HG03064 (cell line): ENCODE results near the gene LCE3B.
"Not testable (repeated sequence)": the region's sequence is repeated elsewhere in the genome, so short reads cannot be mapped to it uniquely, and the experiment has no call there.

ENCODE experiments used
- ATAC-seq: cut with Tn5 transposase; IDR thresholded peaks from one replicate; pipeline ENCODE4 v1.9.1; 2021; ENCODE audit warnings: low read depth; ENCODE audit not compliant: unreplicated experiment

The LCE3B gene, protein sequence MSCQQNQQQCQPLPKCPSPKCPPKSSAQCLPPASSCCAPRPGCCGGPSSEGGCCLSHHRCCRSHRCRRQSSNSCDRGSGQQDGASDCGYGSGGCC

DNA sequence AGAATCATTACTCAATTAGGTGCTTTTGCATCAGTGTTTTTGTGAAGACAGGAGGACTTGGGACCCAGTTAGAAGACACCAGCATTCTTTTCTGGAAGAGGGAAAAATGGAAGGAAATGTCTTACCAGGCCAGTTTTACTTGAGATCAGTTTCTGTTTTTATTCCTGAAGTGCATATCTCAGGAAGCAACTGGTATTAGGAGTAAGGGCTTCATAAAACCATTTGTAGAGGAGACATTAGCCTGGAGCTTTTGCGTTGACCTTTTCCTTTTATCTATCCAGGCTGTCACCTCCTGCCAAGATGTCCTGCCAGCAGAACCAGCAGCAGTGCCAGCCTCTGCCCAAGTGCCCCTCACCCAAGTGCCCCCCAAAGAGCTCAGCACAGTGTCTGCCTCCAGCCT lies at the start of gene LCE3B:
TSS of gene LCE3B (plus strand) at position 301 of the 400 bp plus-strand sequence. CDS start at position 301, 0 bp downstream.
- no peak for ATAC-seq

DNA sequence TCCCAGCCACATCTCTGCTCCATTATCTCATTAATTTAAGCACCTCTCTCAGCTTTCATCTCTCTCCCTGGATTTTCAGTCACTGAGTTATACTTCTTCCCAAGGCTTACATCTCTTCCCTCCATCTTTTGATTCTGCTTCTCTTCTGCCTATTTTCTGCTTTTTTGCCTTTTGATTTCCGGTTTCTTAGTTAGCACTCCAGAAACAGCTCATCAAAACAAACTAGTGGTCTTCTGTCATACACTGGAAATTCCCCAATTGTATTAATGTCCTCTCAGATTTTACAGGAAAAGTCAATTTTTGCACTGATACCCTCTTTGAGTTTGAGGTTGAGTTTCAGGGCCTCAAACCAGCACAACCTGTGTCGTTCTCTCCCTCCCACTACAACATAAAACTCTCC lies 48.5 kb upstream of the LCE3B start:
- ATAC-seq, result no peak

DNA sequence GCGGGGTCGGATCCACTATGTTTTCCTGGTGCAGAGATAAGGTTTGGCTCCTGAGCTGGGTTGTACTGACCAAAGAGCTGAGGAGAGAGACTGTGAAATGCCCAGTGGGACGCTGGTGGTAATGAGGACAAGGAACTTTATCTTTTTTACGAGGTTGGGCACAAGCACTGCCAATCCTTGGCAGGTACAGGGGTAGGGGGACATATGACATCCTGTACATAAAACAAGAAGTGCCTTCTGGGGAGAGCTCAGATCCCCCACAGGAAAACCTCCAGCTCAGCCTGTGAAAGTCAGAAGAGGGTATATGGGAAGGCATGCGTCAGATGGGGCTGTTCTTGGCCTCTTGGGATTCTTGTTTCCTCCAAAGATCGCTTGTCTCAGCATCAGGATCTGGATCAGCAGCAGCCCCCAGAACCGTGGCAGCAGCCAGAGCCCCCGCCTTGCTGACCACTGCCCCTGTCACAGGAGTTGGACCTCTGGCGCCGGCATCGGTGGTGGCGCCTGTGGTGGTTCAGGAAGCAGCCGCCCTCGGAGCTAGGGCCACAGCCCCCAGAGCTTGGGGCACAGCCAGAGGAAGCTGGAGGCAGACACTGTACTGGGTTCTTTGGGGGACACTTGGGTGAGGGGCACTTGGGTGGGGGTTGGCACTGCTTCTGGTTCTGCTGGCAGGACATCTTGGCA lies 47.9 kb upstream of the LCE3B start:
- no peak for ATAC-seq

DNA sequence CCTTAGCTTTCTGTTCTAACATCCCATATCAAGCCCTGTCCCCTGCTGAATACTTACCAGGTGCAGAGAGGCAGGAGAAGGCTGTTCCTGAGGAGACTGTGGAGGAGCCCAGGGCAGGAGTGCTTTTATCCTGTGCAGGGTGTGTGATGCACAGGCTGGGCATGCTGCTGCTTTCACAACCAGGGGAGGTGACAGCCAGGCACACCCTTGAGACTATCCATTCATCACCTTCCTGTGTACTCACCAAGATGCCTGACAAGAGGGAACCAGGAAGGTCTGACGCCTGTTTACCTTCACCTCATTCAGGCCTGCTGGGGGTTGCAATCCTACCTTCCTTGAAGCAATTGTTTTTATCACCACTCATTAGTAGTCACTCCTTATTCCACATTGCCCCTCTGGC lies 46.9 kb upstream of the LCE3B start, which contains the start of gene LCE3E:
TSS of gene LCE3E (minus strand) at position 100 of the 400 bp plus-strand sequence. CDS start 572 bp downstream, outside the sequence.
- no peak for ATAC-seq

- no peak for ATAC-seq
Observed at GRCh38 chr1:152577168-152577567, 36.4 kb upstream of the LCE3B start.

- not testable (repeated sequence) for ATAC-seq
Observed at GRCh38 chr1:152579526-152579925, 34.1 kb upstream of the LCE3B start.

GRCh38 chr1:152580433-152580832 lies 33.2 kb upstream of the LCE3B start, which contains the start of gene LCE3D:
Gene LCE3D (minus strand): TSS chr1:152580516. CDS start chr1:152579936, 580 bp downstream.
- ATAC-seq, result no peak

GRCh38 chr1:152582647-152583046 lies 31.0 kb upstream of the LCE3B start:
- ATAC-seq, result no peak

GRCh38 chr1:152585586-152585985 lies 28.0 kb upstream of the LCE3B start:
- ATAC-seq, result no peak

- no peak for ATAC-seq
Observed at GRCh38 chr1:152596986-152597385, 16.6 kb upstream of the LCE3B start.

DNA sequence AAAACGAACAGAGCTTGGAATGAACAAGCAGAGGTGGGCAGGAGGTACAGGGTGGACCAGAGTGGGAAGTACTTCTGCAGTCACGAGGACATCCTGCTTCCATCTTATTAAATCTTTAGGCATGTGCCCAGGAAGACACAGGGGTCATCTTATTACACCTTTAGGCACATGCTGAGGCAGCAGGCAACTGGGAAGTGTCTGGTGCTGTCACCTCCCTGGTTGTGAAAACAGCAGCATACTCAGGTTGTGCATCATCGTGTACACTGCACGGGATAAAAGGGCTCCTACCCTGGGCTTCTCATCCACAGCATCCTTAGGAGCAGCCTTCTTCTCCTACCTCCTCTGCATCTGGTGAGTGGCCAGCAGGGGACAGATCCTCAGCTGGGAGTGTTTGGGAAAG lies 13.7 kb upstream of the LCE3B start, which contains the start of gene LCE3C:
TSS of gene LCE3C (plus strand) at position 301 of the 400 bp plus-strand sequence. CDS start 498 bp downstream, outside the sequence.
- no peak for ATAC-seq

GRCh38 chr1:152621993-152622392 lies 8.4 kb downstream of the LCE3B start:
- ATAC-seq, result no peak

- ATAC-seq, result no peak
Observed at GRCh38 chr1:152622803-152623202, 9.2 kb downstream of the LCE3B start, which contains the start of gene LCE3A. Gene LCE3A (minus strand): TSS chr1:152623103. CDS start chr1:152623103, 0 bp downstream.

DNA sequence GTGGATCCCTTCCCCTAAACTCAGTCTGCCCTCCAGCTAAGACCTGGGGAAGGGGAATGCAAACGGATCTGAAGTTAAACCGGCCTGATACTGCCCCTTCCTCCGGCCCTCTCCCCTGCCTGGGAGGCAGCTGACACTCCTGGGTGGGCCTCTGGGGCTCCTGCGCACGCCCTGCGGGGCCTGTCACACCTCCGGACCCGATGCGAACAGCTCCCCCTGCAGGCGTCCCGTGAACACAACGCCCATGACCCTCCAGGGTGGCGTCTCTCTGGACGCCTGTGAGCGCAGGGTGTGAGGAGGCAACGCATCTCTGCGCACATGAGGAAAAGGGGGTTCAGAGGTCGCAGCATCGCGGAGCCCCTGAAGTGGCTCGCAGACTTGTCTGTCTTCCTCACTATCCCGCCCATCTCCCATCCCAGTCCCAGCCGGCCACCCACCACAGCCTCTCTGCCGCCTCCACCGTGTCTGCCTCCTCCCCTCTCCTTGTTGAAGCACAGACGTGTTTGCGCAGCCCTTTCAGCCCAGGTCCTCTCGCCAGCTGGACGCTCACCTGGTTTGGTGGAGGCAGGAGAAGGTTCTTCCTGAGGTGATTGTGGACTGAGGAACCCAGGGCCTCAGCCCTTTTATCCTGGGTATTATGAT lies 9.7 kb downstream of the LCE3B start:
- ATAC-seq, result no peak

DNA sequence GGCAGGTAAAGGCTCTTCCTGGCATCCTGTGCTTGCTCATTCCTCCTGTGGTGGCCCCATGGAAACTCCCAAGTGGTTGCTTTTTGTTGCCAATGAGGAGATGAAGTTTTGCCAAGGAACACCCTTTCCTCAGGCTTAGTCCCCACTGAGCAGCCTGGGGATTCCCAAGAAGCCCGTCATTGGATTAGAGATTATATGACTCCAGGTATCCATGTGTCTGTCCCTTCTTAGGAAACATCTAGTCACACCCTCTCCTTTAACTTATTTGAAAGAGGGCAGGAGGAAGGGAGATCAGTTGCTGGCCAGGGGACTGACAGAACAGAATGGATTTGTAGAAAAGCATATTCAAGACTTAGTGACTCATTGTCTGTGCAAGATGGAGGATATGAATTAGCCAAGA lies 13.1 kb downstream of the LCE3B start:
- ATAC-seq, result no peak

DNA sequence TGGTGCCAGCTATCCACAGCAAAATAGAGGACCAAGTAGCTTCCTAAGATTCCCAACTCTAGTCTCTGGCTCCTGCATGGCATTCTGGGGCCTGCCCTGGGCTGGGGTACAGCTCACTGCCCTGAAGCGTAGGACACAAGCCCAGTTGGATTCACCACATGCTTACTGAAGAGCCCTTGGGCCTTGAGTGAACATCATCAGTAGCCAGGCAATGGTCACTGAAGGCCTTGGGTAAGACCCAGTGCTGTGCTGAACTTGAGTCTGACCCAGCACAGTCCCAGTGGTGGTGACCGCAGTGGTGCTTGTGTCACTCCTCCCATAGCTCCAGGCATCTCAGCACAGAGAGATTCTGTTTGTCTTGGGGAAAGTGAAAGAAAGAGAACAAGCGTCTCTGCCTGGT lies 17.0 kb downstream of the LCE3B start:
- no peak for ATAC-seq

GRCh38 chr1:152640351-152640750 lies 26.7 kb downstream of the LCE3B start:
- no peak for ATAC-seq

- no peak for ATAC-seq
Observed at GRCh38 chr1:152643945-152644344, 30.3 kb downstream of the LCE3B start.

DNA sequence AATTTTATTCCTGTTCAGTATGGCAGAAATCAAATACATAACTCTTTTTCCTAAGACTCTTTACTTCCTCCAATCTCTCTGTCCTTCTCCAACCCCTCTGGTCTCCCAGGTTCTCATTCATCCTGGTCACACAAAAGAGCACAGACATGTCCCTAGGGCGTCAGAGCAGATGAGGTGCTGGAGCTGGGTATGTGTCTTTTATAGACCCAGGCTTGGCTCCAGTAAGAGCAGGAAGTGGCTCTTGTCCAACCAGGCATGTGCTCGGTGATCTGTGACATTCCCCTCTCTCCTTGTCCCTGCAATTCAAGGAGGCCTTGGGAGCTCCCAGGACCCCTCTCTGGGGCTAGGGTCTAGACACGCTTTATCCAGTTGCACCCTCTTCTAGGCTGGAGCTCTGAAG lies 31.5 kb downstream of the LCE3B start:
- no peak for ATAC-seq

- ATAC-seq, result no peak
Observed at GRCh38 chr1:152646656-152647055, 33.0 kb downstream of the LCE3B start.

- no peak for ATAC-seq
Observed at GRCh38 chr1:152654110-152654509, 40.5 kb downstream of the LCE3B start.

- no peak for ATAC-seq
Observed at GRCh38 chr1:152656459-152656858, 42.8 kb downstream of the LCE3B start.
